Spleen (tissue), 11 donors: ENCODE measurements around the gene TGFB1. TPM values are rescaled to one million over a fixed set of nuclear protein-coding genes. Genes with fewer than 3 reads are reported as not detected.
A peak's percentile ranks its signal among the peaks of the same experiment; 100 is the strongest.

Source experiments
- DNase-seq: peaks from one replicate; pipeline ENCODE4 v3.0.0-alpha.2; 2020
- H3K27ac ChIP-seq, 8 donors: fragments of 200-600 bp; sonication (generic) in 7 of 8; 1 replicate in 4 of 8; 2 replicates in 4 of 8; pipeline versions ENCODE4 v1.5.0 to v1.8.0; 2016 to 2021; ENCODE audit warnings: inconsistent platforms in 4 of 8, mild to moderate bottlenecking in 4 of 8, moderate library complexity in 1 of 8
- H3K27me3 ChIP-seq, 7 donors: fragments of 200-600 bp; sonication (generic) in 6 of 7; replicated peaks in 1 of 7; 1 replicate in 4 of 7; 2 replicates in 3 of 7; pipeline versions ENCODE4 v1.5.0 to v1.8.0; 2016 to 2021; ENCODE audit warnings: inconsistent platforms in 3 of 7, mild to moderate bottlenecking in 1 of 7
- H3K36me3 ChIP-seq, 6 donors: fragments of 200-600 bp; sonication (generic) in 5 of 6; 1 replicate in 4 of 6; 2 replicates in 2 of 6; pipeline versions ENCODE4 v1.5.0 to v1.8.0; 2016 to 2021; ENCODE audit warnings: inconsistent platforms in 2 of 6
- H3K4me1 ChIP-seq, 6 donors: fragments of 200-600 bp; sonication (generic) in 5 of 6; 1 replicate in 3 of 6; 2 replicates in 3 of 6; pipeline versions ENCODE4 v1.5.0 to v1.8.0; 2016 to 2021; ENCODE audit warnings: inconsistent platforms in 3 of 6
- H3K4me3 ChIP-seq, 8 donors: fragments of 200-600 bp; sonication (generic) in 7 of 8; 1 replicate in 4 of 8; 2 replicates in 4 of 8; pipeline versions ENCODE4 v1.5.0 to v1.8.0; 2016 to 2021; ENCODE audit warnings: inconsistent platforms in 4 of 8, mild to moderate bottlenecking in 4 of 8, moderate library complexity in 2 of 8
- H3K9me3 ChIP-seq, 8 donors: fragments of 200-600 bp; sonication (generic) in 7 of 8; 1 replicate in 4 of 8; 2 replicates in 4 of 8; pipeline versions ENCODE4 v1.5.0 to v1.8.0; 2016 to 2021; ENCODE audit warnings: inconsistent platforms in 4 of 8
- CTCF ChIP-seq, 11 experiments: fragments of 200-600 bp in 7 of 11; fragments of 450-650 bp in 4 of 11; sonication (generic) in 4 of 11; IDR thresholded peaks in 8 of 11; conservative IDR thresholded peaks in 3 of 11; 1 replicate in 7 of 11; 2 replicates in 4 of 11; pipeline versions ENCODE4 v1.4.0 to v1.8.0; 2016 to 2021; ENCODE audit warnings: antibody characterized with exemption in 11 of 11, inconsistent platforms in 4 of 11, mild to moderate bottlenecking in 1 of 11
- POLR2A ChIP-seq, 3 donors: fragments of 450-650 bp; IDR thresholded peaks; one replicate each; pipeline ENCODE4 v1.5.1; 2017; ENCODE audit warnings: antibody characterized with exemption in 3 of 3, mild to moderate bottlenecking in 1 of 3
- POLR2AphosphoS5 ChIP-seq, 3 donors: sonication (generic); formaldehyde crosslinking; IDR thresholded peaks; one replicate each; pipeline ENCODE4 v1.5.1; 2017; ENCODE audit warnings: antibody characterized with exemption in 3 of 3
- WGBS, 5 donors: extraction: QIAGEN DNeasy Blood & Tissue Kit in 3 of 5; methylation state at CpG; one replicate each; pipeline versions ENCODE4 v1.1.5 to v1.1.7; 2013 to 2018; 5-methylcytosine and 5-hydroxymethylcytosine counted together
- intact Hi-C: fragments of 100-400 bp; cut with DNase I; formaldehyde crosslinking; loops from one replicate; pipeline ENCODE4 v1.15.0; 2023; ENCODE audit warnings: low total_unique reads
- polyA plus RNA-seq, 3 donors: library from polyadenylated mRNA; stranded (reverse); fragments of 200-250 nt; gene quantifications; one replicate each; pipeline ENCODE4 v1.2.1, GENCODE V29; 2013
- total RNA-seq, 7 donors: library from RNA; depleted of rRNA in 3 of 7; stranded (reverse); fragments of >200 nt in 3 of 7; fragmentation: NEBNext Ultra II Directional in 4 of 7; extraction: Animal tissue kit (Norgen Biotek cat#: 25700) in 4 of 7; gene quantifications; one replicate each; pipeline versions ENCODE4 v1.1.0 to v1.2.1, GENCODE V29; 2016 to 2021
- donor health status: healthy with polysubstance abuse.
- donor health status: DM: no; HTN: no; CAD: no; lungs with moderate emphysema.
- donor health status: DM: no; HTN: no; CAD: no.
- donor health status: Bipolar disorder and iron deficiency.
- donor health status: healthy.
- donor health status: DM: no; HTN: no; CAD: no.
- donor health status: DM: yes; HTN: yes; CAD: no.

TGFB1 gene
- total and polyA plus RNA-seq, 10 donors, result 23.0 to 147 (median 106) TPM

DNA sequence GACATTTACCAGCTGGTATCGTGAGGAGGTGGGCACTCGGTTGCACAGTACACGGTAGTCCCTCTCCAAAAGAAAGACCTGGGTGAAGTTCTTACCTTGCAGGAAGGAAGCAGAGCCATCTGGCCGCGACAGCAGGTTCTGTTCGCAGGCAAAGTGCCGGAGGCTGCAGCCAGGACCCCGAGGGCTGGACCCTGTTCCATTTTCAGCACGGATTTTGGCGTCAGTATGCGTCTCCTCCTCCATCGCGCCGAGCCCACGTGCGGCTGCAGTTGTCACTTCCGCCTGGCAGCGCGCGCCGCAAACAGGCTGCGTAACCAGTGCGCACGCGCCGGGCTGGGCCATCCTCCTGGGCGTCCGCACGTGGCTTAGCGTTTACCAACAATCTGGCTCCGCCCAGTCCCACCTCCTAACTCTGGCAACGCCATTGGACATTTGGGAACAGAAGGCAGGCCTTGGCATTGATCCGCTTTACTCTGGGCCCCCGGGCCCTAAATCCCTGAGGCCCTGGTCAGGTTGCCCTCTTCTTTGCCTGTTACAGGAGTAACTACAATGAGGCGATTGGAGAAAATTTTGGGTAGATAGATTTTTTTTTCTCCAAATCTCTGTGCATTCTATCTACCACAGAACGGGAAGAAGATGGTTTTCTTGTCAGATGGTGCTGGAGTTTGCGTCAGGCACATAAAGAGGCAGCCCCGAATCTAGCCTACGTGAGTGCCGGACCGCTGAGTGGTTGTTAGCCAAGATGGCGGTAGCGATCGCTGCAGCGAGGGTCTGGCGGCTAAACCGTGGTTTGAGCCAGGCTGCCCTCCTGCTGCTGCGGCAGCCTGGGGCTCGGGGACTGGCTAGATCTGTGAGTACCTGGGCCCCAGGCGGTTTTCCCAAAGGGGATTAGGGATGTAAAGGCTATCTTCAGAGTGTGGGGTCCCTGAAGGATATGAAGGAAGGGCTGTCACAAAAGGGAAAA, 43.6 kb upstream of the TGFB1 start, which contains the start of the genes BCKDHA and EXOSC5:
BCKDHA (plus strand) TSS at position 733 of the 964 bp plus-strand sequence; CDS start at position 743, 10 bp downstream.
EXOSC5 (minus strand) TSS at position 274 of the 964 bp plus-strand sequence; CDS start at position 243, 31 bp downstream.
- no peak for TF ChIP-seq POLR2A (IDR thresholded peaks at IDR 0.05)
- TF ChIP-seq CTCF (IDR thresholded peaks at IDR 0.05 in 8 of 11, conservative IDR thresholded peaks at IDR 0.05 in 3 of 11), result peak in 3 of 11 experiments; percentile 27 to 48 (median 40)
- TF ChIP-seq POLR2AphosphoS5 (IDR thresholded peaks at IDR 0.05), result peak; percentile 86 to 96 (median 90)
- 0 to 1% (median 0%) methylated on average over 33 to 50 of the region's 50 CpGs for WGBS, 5 donors
- Histone ChIP-seq H3K27ac (peak within 1 kb of the TSS; percentile 83 to 98 (median 95)), H3K27me3 (no peaks in the 10 kb centered on the region), H3K4me3 (peak within 1 kb of the TSS; percentile 69 to 100 (median 90)), H3K9me3 (no peaks in the 10 kb centered on the region), H3K36me3 (peaks cover 0 to 29% (median 6%) of the 10 kb centered on the region in 6 donors), H3K4me1 (peaks cover 14 to 80% (median 47%) of the 10 kb centered on the region in 6 donors)
- intact Hi-C loops, result no loop called here
- peak; percentile 99 for DNase-seq

GRCh38 chr19:41395355-41395754, 41.6 kb upstream of the TGFB1 start:
- H3K4me3 ChIP-seq, result no peak overlapping the region
- no peaks in the 10 kb centered on the region for H3K27me3 ChIP-seq
- no peak for TF ChIP-seq POLR2A (IDR thresholded peaks at IDR 0.05)
- TF ChIP-seq CTCF (IDR thresholded peaks at IDR 0.05 in 8 of 11, conservative IDR thresholded peaks at IDR 0.05 in 3 of 11), result no peak
- no peak for TF ChIP-seq POLR2AphosphoS5 (IDR thresholded peaks at IDR 0.05)
- no peak for DNase-seq
- 65 to 84% (median 73%) methylated on average over 6 of the region's 6 CpGs for WGBS, 5 donors
- H3K4me1 ChIP-seq, result peaks cover 14 to 67% (median 47%) of the 10 kb centered on the region in 6 donors
- H3K9me3 ChIP-seq, result no peaks in the 10 kb centered on the region
- intact Hi-C loops, result no loop called here
- H3K36me3 ChIP-seq, result peaks cover 0 to 34% (median 25%) of the 10 kb centered on the region in 6 donors
- no peak overlapping the region for H3K27ac ChIP-seq

DNA sequence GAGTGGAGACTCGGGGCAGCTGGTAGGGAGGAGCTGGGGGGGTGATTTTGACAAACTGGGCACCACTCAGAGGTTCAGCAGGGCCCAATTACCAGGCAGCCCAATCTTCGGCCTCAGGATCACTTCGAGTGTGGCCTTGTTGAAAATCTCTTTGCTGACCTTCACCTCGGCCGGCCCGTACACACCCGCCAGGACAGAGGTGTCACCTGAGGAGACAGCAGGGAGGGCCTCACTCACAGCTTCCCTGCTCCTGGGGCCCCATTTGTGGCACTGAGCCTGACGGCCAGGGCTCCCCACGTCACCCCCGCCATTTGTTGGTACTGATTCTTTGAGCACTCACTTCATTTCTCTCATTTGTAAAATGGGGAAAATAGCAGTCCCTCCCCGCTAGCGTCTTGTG, 39.1 kb upstream of the TGFB1 start:
- Histone ChIP-seq H3K27me3 (no peaks in the 10 kb centered on the region), H3K36me3 (peaks cover 0 to 60% (median 46%) of the 10 kb centered on the region in 6 donors), H3K27ac (no peak overlapping the region), H3K9me3 (no peaks in the 10 kb centered on the region), H3K4me1 (peaks cover 5 to 55% (median 28%) of the 10 kb centered on the region in 6 donors), H3K4me3 (no peak overlapping the region)
- WGBS, 5 donors, result 73 to 92% (median 83%) methylated on average over 12 of the region's 12 CpGs
- intact Hi-C loops, result no loop called here
- no peak for DNase-seq
- TF ChIP-seq POLR2AphosphoS5 (IDR thresholded peaks at IDR 0.05), result no peak
- TF ChIP-seq POLR2A (IDR thresholded peaks at IDR 0.05), result no peak
- TF ChIP-seq CTCF (IDR thresholded peaks at IDR 0.05 in 8 of 11, conservative IDR thresholded peaks at IDR 0.05 in 3 of 11), result no peak

- Histone ChIP-seq H3K4me1 (peaks cover 5 to 52% (median 22%) of the 10 kb centered on the region in 6 donors), H3K9me3 (no peaks in the 10 kb centered on the region), H3K27me3 (no peaks in the 10 kb centered on the region), H3K36me3 (peaks cover 0 to 72% (median 53%) of the 10 kb centered on the region in 6 donors), H3K4me3 (no peak overlapping the region), H3K27ac (no peak overlapping the region)
- TF ChIP-seq POLR2AphosphoS5 (IDR thresholded peaks at IDR 0.05) (no peak), POLR2A (IDR thresholded peaks at IDR 0.05) (no peak), CTCF (IDR thresholded peaks at IDR 0.05 in 8 of 11, conservative IDR thresholded peaks at IDR 0.05 in 3 of 11) (no peak)
- intact Hi-C loops, result no loop called here
- DNase-seq, result no peak
- WGBS, 5 donors, result 88 to 95% (median 89%) methylated on average over 11 of the region's 11 CpGs
These were observed 37.9 kb upstream of the TGFB1 start for GRCh38 chr19:41391618-41392017.
